OCI-LY1 (cell line): ENCODE results near the gene LDLRAD4.

ENCODE experiments used
- CTCF ChIP-seq: fragments of 200-600 bp; sonication (generic), shearing (Covaris generic); IDR thresholded peaks from 2 replicates; pipeline ENCODE4 v1.5.1; 2017; ENCODE audit warnings: mild to moderate bottlenecking, antibody characterized with exemption, low read length, moderate library complexity, mixed read lengths
- EZH2 ChIP-seq: fragments of 200-600 bp; sonication (generic), shearing (Covaris generic); IDR thresholded peaks from 2 replicates; pipeline ENCODE4 v1.8.0; 2017; ENCODE audit warnings: borderline replicate concordance, mixed run types, mild to moderate bottlenecking, antibody characterized with exemption, low read length, moderate library complexity, mixed read lengths

GRCh38 chr18:13261661-13262357 lies 43.2 kb downstream of the LDLRAD4 start:
- TF ChIP-seq CTCF (no peak), EZH2 (no peak)
